DOHH2 (cell line): ENCODE results near the gene SCGB1C1.

ENCODE experiments used
- H3F3A ChIP-seq: fragments of 200-600 bp; sonication (generic), shearing (Covaris generic); 2 replicates; pipeline ENCODE4 v1.6.0; 2016; ENCODE audit warnings: antibody characterized with exemption, mild to moderate bottlenecking; ENCODE audit not compliant: control insufficient read depth, insufficient read depth
- H3K27ac ChIP-seq: fragments of 200-600 bp; sonication (generic); 2 replicates; pipeline ENCODE4 v1.5.1; 2014; ENCODE audit warnings: low read depth, mild to moderate bottlenecking, low read length, moderate library complexity
- H3K27me3 ChIP-seq: fragments of 200-600 bp; sonication (generic); 2 replicates; pipeline ENCODE4 v1.6.1; 2014; ENCODE audit warnings: mild to moderate bottlenecking, low read length, mixed read lengths; ENCODE audit not compliant: control insufficient read depth
- H3K36me3 ChIP-seq: fragments of 200-600 bp; sonication (generic); 2 replicates; pipeline ENCODE4 v1.6.1; 2014; ENCODE audit warnings: mild to moderate bottlenecking, low read length, moderate library complexity, mixed read lengths; ENCODE audit not compliant: control insufficient read depth
- H3K4me1 ChIP-seq: fragments of 200-600 bp; sonication (generic); 2 replicates; pipeline ENCODE4 v1.6.1; 2014; ENCODE audit warnings: mild to moderate bottlenecking, low read length, mixed read lengths; ENCODE audit not compliant: control insufficient read depth
- H3K4me2 ChIP-seq: fragments of 200-600 bp; sonication (generic); 2 replicates; pipeline ENCODE4 v1.6.0; 2014; ENCODE audit warnings: mild to moderate bottlenecking, low read length, moderate library complexity
- H3K4me3 ChIP-seq: fragments of 200-600 bp; sonication (generic); 2 replicates; pipeline ENCODE4 v1.5.1; 2014; ENCODE audit warnings: mild to moderate bottlenecking, low read length, mixed read lengths
- H3K79me2 ChIP-seq: fragments of 200-600 bp; sonication (generic); 2 replicates; pipeline ENCODE4 v1.6.1; 2014; ENCODE audit warnings: mild to moderate bottlenecking, low read length, mixed read lengths; ENCODE audit not compliant: control insufficient read depth
- H3K9me2 ChIP-seq: fragments of 200-600 bp; sonication (generic); replicated peaks from 2 replicates; pipeline ENCODE4 v1.6.1; 2014; ENCODE audit warnings: mild to moderate bottlenecking, low read length, mixed read lengths; ENCODE audit not compliant: control insufficient read depth
- H3K9me3 ChIP-seq: fragments of 200-600 bp; sonication (generic); 2 replicates; pipeline ENCODE4 v1.6.1; 2014; ENCODE audit warnings: antibody characterized with exemption, low read length, mixed read lengths; ENCODE audit not compliant: control insufficient read depth, insufficient read depth
- H4K20me1 ChIP-seq: fragments of 200-600 bp; sonication (generic); 2 replicates; pipeline ENCODE4 v1.6.0; 2014; ENCODE audit warnings: low read depth, mild to moderate bottlenecking, antibody characterized with exemption, low read length, moderate library complexity; ENCODE audit not compliant: control insufficient read depth, insufficient read depth
- EZH2phosphoT487 ChIP-seq: fragments of 200-600 bp; sonication (generic); IDR thresholded peaks from 2 replicates; pipeline ENCODE4 v1.6.1; 2017; ENCODE audit warnings: borderline replicate concordance, mild to moderate bottlenecking, antibody characterized with exemption, low read length, moderate library complexity, mixed read lengths
- TF ChIP-seq, protein P1 (sequence below): fragments of 200-600 bp; sonication (generic); IDR thresholded peaks from one replicate; pipeline ENCODE4 v1.5.1; 2014; ENCODE audit warnings: antibody characterized with exemption, mild to moderate bottlenecking, low read depth, low read length; ENCODE audit not compliant: poor library complexity, severe bottlenecking

The SCGB1C1 gene

DNA sequence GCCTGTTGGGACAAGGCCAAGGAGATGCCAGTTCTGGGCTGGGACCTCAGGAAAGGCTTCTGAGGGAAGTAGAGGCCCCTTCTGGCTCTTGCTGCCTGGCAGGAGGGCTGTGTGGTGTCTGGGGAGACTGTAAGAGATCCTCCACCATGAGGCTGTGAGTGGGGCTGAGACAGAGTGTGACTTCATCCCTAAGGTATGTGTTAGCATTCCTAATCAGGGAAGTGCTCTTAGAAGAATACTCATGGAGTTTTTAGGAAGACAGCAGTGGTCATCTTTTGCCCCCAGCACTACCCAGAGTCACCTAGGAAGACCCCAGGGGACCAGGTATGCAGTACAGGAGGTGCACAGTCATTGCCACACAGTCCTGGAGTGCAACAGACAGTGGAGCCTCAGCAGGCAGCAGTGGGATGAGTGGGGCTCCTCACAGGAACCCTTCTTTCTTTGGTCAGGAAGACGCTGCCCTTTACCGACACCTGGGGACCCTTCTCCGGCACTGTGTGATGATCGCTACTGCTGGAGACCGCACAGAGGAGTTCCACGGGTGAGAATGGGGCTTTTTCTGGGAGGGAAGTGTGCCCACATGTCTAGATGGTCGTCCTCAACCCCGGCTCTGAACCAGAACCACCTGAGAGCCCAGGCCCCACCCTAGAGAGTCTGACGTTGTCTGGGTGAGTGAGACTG is 17.4 kb downstream of the SCGB1C1 start:
- Histone ChIP-seq H4K20me1 (peaks cover 20% of the 10 kb centered on the region), H3F3A (peaks cover 10% of the 10 kb centered on the region), H3K79me2 (peaks cover 56% of the 10 kb centered on the region), H3K9me2 (no peaks in the 10 kb centered on the region), H3K4me1 (peaks cover 26% of the 10 kb centered on the region), H3K4me2 (peak overlapping the region; percentile 98), H3K27me3 (no peaks in the 10 kb centered on the region), H3K27ac (no peak overlapping the region), H3K4me3 (peak overlapping the region; percentile 100; the same call in 1 of the 2 replicates), H3K36me3 (peaks cover 89% of the 10 kb centered on the region), H3K9me3 (no peaks in the 10 kb centered on the region)
- TF ChIP-seq, protein P1, sequence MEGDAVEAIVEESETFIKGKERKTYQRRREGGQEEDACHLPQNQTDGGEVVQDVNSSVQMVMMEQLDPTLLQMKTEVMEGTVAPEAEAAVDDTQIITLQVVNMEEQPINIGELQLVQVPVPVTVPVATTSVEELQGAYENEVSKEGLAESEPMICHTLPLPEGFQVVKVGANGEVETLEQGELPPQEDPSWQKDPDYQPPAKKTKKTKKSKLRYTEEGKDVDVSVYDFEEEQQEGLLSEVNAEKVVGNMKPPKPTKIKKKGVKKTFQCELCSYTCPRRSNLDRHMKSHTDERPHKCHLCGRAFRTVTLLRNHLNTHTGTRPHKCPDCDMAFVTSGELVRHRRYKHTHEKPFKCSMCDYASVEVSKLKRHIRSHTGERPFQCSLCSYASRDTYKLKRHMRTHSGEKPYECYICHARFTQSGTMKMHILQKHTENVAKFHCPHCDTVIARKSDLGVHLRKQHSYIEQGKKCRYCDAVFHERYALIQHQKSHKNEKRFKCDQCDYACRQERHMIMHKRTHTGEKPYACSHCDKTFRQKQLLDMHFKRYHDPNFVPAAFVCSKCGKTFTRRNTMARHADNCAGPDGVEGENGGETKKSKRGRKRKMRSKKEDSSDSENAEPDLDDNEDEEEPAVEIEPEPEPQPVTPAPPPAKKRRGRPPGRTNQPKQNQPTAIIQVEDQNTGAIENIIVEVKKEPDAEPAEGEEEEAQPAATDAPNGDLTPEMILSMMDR = no peak
- TF ChIP-seq EZH2phosphoT487 = no peak

DNA sequence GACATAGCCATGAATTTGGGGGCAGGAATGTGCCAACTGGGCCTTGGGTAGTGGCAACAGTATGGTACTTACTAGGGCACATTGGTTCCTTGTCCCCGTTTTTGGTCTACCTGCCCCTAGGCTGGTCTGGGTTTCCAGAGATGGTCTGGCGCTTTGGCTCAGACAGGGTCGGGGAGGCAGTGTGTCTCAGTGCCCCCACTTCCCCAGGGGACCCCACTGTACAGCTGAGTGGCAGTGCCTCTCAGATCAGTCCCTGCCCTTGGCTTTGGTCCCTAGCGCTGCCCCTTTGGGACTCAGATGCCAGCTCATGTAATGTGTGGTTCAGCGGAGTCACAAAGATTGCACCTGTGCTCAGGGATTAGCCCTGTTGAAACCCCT is 17.9 kb downstream of the SCGB1C1 start:
- no peak overlapping the region for H3K27ac ChIP-seq
- no peaks in the 10 kb centered on the region for H3K27me3 ChIP-seq
- H3K4me2 ChIP-seq = peak overlapping the region; percentile 98; the same call in 1 of the 2 replicates
- peaks cover 10% of the 10 kb centered on the region for H3F3A ChIP-seq
- TF ChIP-seq, protein P1 = no peak
- no peak for TF ChIP-seq EZH2phosphoT487
- H3K9me3 ChIP-seq = no peaks in the 10 kb centered on the region
- peaks cover 89% of the 10 kb centered on the region for H3K36me3 ChIP-seq
- peaks cover 51% of the 10 kb centered on the region for H3K79me2 ChIP-seq
- peaks cover 22% of the 10 kb centered on the region for H3K4me1 ChIP-seq
- no peak overlapping the region for H3K4me3 ChIP-seq
- H4K20me1 ChIP-seq = peaks cover 15% of the 10 kb centered on the region
- no peaks in the 10 kb centered on the region for H3K9me2 ChIP-seq

DNA sequence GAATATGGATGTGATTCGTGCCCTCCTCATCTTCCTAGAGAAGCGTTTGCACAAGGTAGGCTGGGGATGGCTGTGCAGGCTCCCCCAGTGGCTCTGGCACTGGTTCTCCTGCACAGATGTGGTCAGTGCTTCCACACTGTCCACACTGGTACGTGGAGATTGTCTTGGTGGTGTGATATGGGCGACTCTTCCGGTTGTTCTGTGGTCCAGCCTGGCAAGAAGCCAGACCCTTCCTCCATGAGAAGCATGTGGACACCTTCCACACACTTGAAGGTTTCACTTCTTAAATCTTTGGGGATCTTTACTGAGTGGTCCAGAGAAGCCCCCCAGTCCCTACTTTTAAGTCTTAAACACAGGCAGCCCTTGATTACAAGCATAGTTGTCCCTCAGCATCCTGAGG is 18.4 kb downstream of the SCGB1C1 start:
- Histone ChIP-seq H3F3A (peaks cover 10% of the 10 kb centered on the region), H3K27ac (no peak overlapping the region), H3K4me2 (no peak overlapping the region), H3K4me1 (peaks cover 17% of the 10 kb centered on the region), H3K36me3 (peaks cover 89% of the 10 kb centered on the region), H3K27me3 (no peaks in the 10 kb centered on the region), H3K79me2 (peaks cover 46% of the 10 kb centered on the region), H3K4me3 (no peak overlapping the region), H4K20me1 (peaks cover 11% of the 10 kb centered on the region), H3K9me2 (no peaks in the 10 kb centered on the region), H3K9me3 (no peaks in the 10 kb centered on the region)
- TF ChIP-seq, protein P1 = no peak
- TF ChIP-seq EZH2phosphoT487 = no peak
